Transverse colon (tissue), 4 donors: ENCODE data around the gene SH3BP5. TPM values are rescaled to one million over a fixed set of nuclear protein-coding genes. Genes with fewer than 3 reads are reported as not detected.
A peak's percentile ranks its signal among the peaks of the same experiment; 100 is the strongest.
"Not testable (repeated sequence)": the region's sequence is repeated elsewhere in the genome, so short reads cannot be mapped to it uniquely, and the experiment has no call there.

Experiments used
- DNase-seq: peaks from one replicate; pipeline ENCODE4 v3.0.0-alpha.2; 2019
- H3K27ac ChIP-seq, 4 donors: fragments of 200-600 bp; sonication (generic); 2 replicates each; pipeline ENCODE4 v1.5.1; 2016 to 2018; ENCODE audit warnings: inconsistent platforms in 4 of 4
- H3K27me3 ChIP-seq: fragments of 200-600 bp; sonication (generic); 2 replicates; pipeline ENCODE4 v1.5.1; 2017; ENCODE audit warnings: inconsistent platforms
- H3K36me3 ChIP-seq, 4 donors: fragments of 200-600 bp; sonication (generic); 2 replicates each; pipeline ENCODE4 v1.5.1; 2017 to 2019; ENCODE audit warnings: inconsistent platforms in 4 of 4
- H3K4me1 ChIP-seq, 4 donors: fragments of 200-600 bp; sonication (generic); 2 replicates each; pipeline ENCODE4 v1.5.1; 2017 to 2020; ENCODE audit warnings: inconsistent platforms in 4 of 4
- H3K4me3 ChIP-seq, 4 donors: fragments of 200-600 bp; sonication (generic); 1 replicate in 1 of 4; 2 replicates in 3 of 4; pipeline versions ENCODE4 v1.5.1 to v1.6.1; 2017 to 2019; ENCODE audit warnings: inconsistent platforms in 4 of 4
- H3K9me3 ChIP-seq, 2 donors: fragments of 200-600 bp; sonication (generic); 2 replicates each; pipeline ENCODE4 v1.5.1; 2017 to 2019; ENCODE audit warnings: inconsistent platforms in 2 of 2
- CTCF ChIP-seq, 5 experiments: fragments of 200-600 bp in 3 of 5; fragments of 450-650 bp in 2 of 5; sonication (generic) in 3 of 5; IDR thresholded peaks; 1 replicate in 2 of 5; 2 replicates in 3 of 5; pipeline ENCODE4 v1.5.1; 2016 to 2017; ENCODE audit warnings: antibody characterized with exemption in 5 of 5, inconsistent platforms in 3 of 5, mild to moderate bottlenecking in 2 of 5, moderate library complexity in 1 of 5
- EP300 ChIP-seq: sonication (generic); formaldehyde crosslinking; IDR thresholded peaks from one replicate; pipeline ENCODE4 v1.6.1; 2017; ENCODE audit warnings: antibody characterized with exemption, low read depth
- POLR2A ChIP-seq: fragments of 450-650 bp; IDR thresholded peaks from one replicate; pipeline ENCODE4 v1.6.1; 2016; ENCODE audit warnings: antibody characterized with exemption, mild to moderate bottlenecking, moderate library complexity
- POLR2AphosphoS5 ChIP-seq, 3 donors: sonication (generic); formaldehyde crosslinking; IDR thresholded peaks; one replicate each; pipeline ENCODE4 v1.6.1; 2016; ENCODE audit warnings: antibody characterized with exemption in 3 of 3
- WGBS, 2 donors: methylation state at CpG; one replicate each; pipeline ENCODE4 v1.1.5; 2018; ENCODE audit warnings: low coverage in 1 of 2; 5-methylcytosine and 5-hydroxymethylcytosine counted together
- in situ Hi-C, 4 donors: fragments of 200-750 bp; cut with MboI; loops; one replicate each; pipeline versions ENCODE4 v1.15.0 to v1.15.1; 2017; ENCODE audit warnings: low sequenced_read_pairs in 3 of 4, low pct_ligation_motif_present in 1 of 4, low pct_unique_long_range_greater_than_20kb in 1 of 4
- intact Hi-C: fragments of 100-400 bp; cut with DNase I; formaldehyde crosslinking; loops from one replicate; pipeline ENCODE4 v1.15.1; 2023; ENCODE audit warnings: low total_unique reads
- total RNA-seq, 4 donors: library from RNA; depleted of rRNA; stranded (reverse); fragments of >200 nt; gene quantifications; one replicate each; pipeline ENCODE4 v1.1.0, GENCODE V29; 2016

The SH3BP5 gene
- total RNA-seq, 4 donors from 2014 or later: 7.5 to 32.4 (median 15.8) TPM

- TF ChIP-seq POLR2AphosphoS5 (IDR thresholded peaks at IDR 0.05): peak in 1 of 3 donors; percentile 22
- H3K9me3 ChIP-seq, intact Hi-C loops, H3K4me3 ChIP-seq, H3K27me3 ChIP-seq, H3K36me3 ChIP-seq, in situ Hi-C loops, H3K27ac ChIP-seq: not testable (repeated sequence)
- WGBS, 2 donors: 29 to 68% methylated on average over 3 to 6 of the region's 6 CpGs
- DNase-seq: peak; percentile 64
- peaks cover 0 to 31% (median 2%) of the 10 kb centered on the region in 4 donors for H3K4me1 ChIP-seq
These were observed 31.7 kb upstream of the SH3BP5 start for GRCh38 chr3:15364078-15364477.

GRCh38 chr3:15361494-15362214 lies 29.3 kb upstream of the SH3BP5 start:
- H3K36me3 ChIP-seq: no peaks in the 10 kb centered on the region
- H3K4me3 ChIP-seq: no peak overlapping the region
- WGBS, 2 donors: 38 to 56% methylated on average over 7 to 11 of the region's 11 CpGs
- no peak for TF ChIP-seq POLR2A
- no peak for TF ChIP-seq CTCF (IDR thresholded peaks at IDR 0.05)
- no peak for TF ChIP-seq EP300
- no peak for TF ChIP-seq POLR2AphosphoS5 (IDR thresholded peaks at IDR 0.05)
- intact Hi-C loops: no loop called here
- H3K27ac ChIP-seq: peak overlapping the region; percentile 33 to 63 (median 50)
- no peaks in the 10 kb centered on the region for H3K27me3 ChIP-seq
- peak; percentile 23 for DNase-seq
- in situ Hi-C loops: no loop called here
- H3K9me3 ChIP-seq: no peaks in the 10 kb centered on the region
- H3K4me1 ChIP-seq: peaks cover 0 to 31% (median 2%) of the 10 kb centered on the region in 4 donors

DNA sequence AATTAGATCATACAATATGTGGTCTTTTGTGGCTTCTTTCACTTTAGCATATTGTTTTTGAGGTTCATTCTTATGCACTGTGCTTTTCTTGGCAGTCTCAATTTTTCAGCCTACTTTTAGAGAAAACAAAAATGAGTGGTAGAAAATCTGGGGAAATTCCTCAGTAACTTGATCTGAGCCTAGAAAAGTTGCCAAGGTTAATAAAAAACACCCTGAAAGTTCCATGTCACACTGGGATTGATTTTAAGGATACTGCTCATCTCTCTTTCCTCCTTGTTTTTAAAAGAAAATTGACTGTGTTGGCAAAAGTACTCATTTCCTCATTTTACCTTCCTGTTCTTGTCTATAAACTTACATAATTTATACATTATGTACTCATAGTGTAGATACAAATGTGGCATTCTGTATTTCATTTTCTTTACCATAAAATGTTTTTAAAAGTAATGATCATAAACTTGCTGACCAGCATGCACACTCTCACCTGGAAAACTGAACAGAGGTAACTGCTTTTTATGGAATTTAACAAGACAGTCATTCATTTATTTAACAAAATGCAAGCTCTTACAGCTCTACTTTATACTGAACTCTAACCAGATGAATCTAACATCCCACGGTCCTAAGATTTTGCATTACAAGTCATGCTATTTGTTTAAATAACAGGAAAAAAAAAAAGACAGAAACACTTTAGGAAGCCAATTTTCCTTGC lies 28.6 kb upstream of the SH3BP5 start:
- Histone ChIP-seq H3K27me3 (no peaks in the 10 kb centered on the region), H3K4me1 (peaks cover 0 to 31% (median 2%) of the 10 kb centered on the region in 4 donors), H3K27ac (peak overlapping the region; percentile 33 to 63 (median 50)), H3K36me3 (no peaks in the 10 kb centered on the region), H3K9me3 (no peaks in the 10 kb centered on the region), H3K4me3 (no peak overlapping the region)
- 30 to 42% methylated on average over 1 of the region's 1 CpG for WGBS, 2 donors
- in situ Hi-C loops: no loop called here
- TF ChIP-seq POLR2A (no peak), EP300 (no peak), POLR2AphosphoS5 (IDR thresholded peaks at IDR 0.05) (no peak), CTCF (IDR thresholded peaks at IDR 0.05) (no peak)
- intact Hi-C loops: no loop called here
- DNase-seq: no peak

DNA sequence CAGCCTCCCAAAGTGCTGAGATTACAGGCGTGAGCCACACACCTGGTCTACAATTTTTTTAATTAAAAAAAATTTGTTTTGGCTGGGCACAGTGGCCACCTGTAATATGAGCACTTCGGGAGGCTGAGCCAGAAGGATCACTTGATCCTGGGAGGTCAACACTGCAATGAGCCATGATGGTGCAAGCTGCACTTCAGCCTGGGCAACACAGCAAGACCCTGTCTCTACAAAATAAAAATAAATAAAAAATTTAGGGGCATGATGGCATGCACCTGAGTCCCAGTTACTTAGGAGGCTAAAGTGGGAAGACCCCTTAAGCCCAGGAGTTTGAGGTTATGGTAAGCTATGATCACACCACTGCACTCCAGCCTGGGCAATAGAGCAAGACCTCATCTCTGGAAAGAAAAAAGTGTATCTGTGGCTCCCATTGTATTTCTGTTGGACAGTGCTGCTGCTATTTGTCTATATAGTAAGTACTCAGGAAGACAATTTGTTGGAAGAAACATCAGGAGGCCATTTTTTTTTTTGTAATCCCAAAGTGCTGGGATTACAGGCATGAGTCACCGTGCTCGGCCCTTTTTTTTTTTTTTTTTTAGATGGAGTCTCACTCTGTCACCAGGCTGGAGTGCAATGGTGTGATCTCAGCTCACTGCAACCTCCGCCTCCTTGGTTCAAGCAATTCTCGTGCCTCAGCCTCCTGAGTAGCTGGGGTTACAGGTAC lies 27.5 kb upstream of the SH3BP5 start:
- intact Hi-C loops (no loop called here), in situ Hi-C loops (no loop called here)
- H3K4me3 ChIP-seq: no peak overlapping the region
- no peak overlapping the region for H3K27ac ChIP-seq
- TF ChIP-seq CTCF (IDR thresholded peaks at IDR 0.05) (no peak), EP300 (no peak), POLR2AphosphoS5 (IDR thresholded peaks at IDR 0.05) (no peak), POLR2A (no peak)
- WGBS, 2 donors: 87 to 96% methylated on average over 4 to 6 of the region's 6 CpGs
- no peaks in the 10 kb centered on the region for H3K9me3 ChIP-seq
- no peak for DNase-seq
- H3K36me3 ChIP-seq: no peaks in the 10 kb centered on the region
- H3K4me1 ChIP-seq: peaks cover 0 to 31% (median 2%) of the 10 kb centered on the region in 4 donors
- no peaks in the 10 kb centered on the region for H3K27me3 ChIP-seq

DNA sequence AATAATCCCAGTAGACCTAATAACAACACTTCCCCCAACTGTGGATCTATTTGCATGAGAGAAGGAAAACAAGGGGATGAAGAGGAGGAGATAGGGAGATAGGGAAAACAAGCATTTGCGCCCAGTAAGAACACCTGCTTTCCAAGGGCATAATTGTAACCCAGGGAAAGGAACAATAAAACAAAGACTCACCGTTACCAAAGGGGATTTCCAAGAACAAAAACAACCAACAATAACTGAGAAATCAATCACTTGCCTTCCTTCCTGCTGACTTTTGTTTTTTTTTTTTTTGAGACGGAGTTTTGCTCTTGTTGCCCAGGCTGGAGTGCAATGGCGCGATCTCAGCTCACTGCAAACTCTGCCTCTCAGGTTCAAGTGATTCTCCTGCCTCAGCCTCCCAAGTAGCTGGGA lies 24.3 kb upstream of the SH3BP5 start:
- H3K4me1 ChIP-seq, in situ Hi-C loops, DNase-seq, intact Hi-C loops, H3K4me3 ChIP-seq, H3K36me3 ChIP-seq, H3K27me3 ChIP-seq, H3K27ac ChIP-seq, H3K9me3 ChIP-seq: not testable (repeated sequence)
- 41 to 58% methylated on average over 5 of the region's 5 CpGs for WGBS, 2 donors
